Omental fat pad (tissue), 4 donors: ENCODE results near the gene HIRA. TPM values are rescaled to one million over a fixed set of nuclear protein-coding genes. Genes with fewer than 3 reads are reported as not detected.
"Not testable (repeated sequence)": the region's sequence is repeated elsewhere in the genome, so short reads cannot be mapped to it uniquely, and the experiment has no call there.

Source experiments
- ATAC-seq: fragments of 150-250 bp; one replicate; pipeline ENCODE4 v1.9.1; 2016; ENCODE audit warnings: mild to moderate bottlenecking, moderate library complexity; ENCODE audit not compliant: low FRiP score
- DNase-seq: peaks from one replicate; pipeline ENCODE4 v3.0.0-alpha.2; 2019; ENCODE audit warnings: low spot score
- CTCF ChIP-seq, 3 donors: fragments of 450-650 bp; IDR thresholded peaks; one replicate each; pipeline ENCODE4 v1.5.1; 2016 to 2017; ENCODE audit warnings: antibody characterized with exemption in 3 of 3, mild to moderate bottlenecking in 3 of 3, moderate library complexity in 2 of 3
- total RNA-seq, 4 donors: library from RNA; depleted of rRNA; stranded (reverse); fragments of >200 nt; gene quantifications; one replicate each; pipeline ENCODE4 v1.1.0, GENCODE V29; 2016

HIRA gene
- total RNA-seq, 4 donors from 2014 or later = 20.8 to 32.7 (median 22.6) TPM

- DNase-seq (no peak), ATAC-seq (no peak)
- no peak for TF ChIP-seq CTCF (IDR thresholded peaks at IDR 0.05)
Observed at GRCh38 chr22:19375435-19375834, 56.1 kb downstream of the HIRA start.

GRCh38 chr22:19374410-19374809 is 57.1 kb downstream of the HIRA start:
- ATAC-seq = no peak
- TF ChIP-seq CTCF (IDR thresholded peaks at IDR 0.05) = no peak
- no peak for DNase-seq

- no peak for TF ChIP-seq CTCF (IDR thresholded peaks at IDR 0.05)
- no peak for ATAC-seq
- no peak for DNase-seq
Observed at GRCh38 chr22:19373450-19373849, 58.1 kb downstream of the HIRA start.

GRCh38 chr22:19371893-19372292 is 59.6 kb downstream of the HIRA start:
- TF ChIP-seq CTCF (IDR thresholded peaks at IDR 0.05) = no peak

GRCh38 chr22:19368876-19369275 is 62.7 kb downstream of the HIRA start:
- DNase-seq (no peak), ATAC-seq (no peak)
- no peak for TF ChIP-seq CTCF (IDR thresholded peaks at IDR 0.05)

More at GRCh38 chr22:19371893-19372292, 59.6 kb downstream of the HIRA start:
- ATAC-seq = no peak
- no peak for DNase-seq

- DNase-seq (no peak), ATAC-seq (no peak)
- TF ChIP-seq CTCF (IDR thresholded peaks at IDR 0.05) = no peak
Observed at GRCh38 chr22:19367763-19368367, 63.7 kb downstream of the HIRA start.

- ATAC-seq, DNase-seq: not testable (repeated sequence)
Observed at GRCh38 chr22:19363541-19363940, 68.0 kb downstream of the HIRA start.
